BE2C (cell line): ENCODE results near the gene PIEZO1.

ENCODE experiments used
- DNase-seq: peaks from one replicate; pipeline ENCODE4 v3.0.0-alpha.2; 2020
- H3K27me3 ChIP-seq: fragments of 250-450 bp; sonication (Bioruptor Pico); 2 replicates; pipeline ENCODE4 v1.5.1; 2020; ENCODE audit warnings: mild to moderate bottlenecking
- H3K36me3 ChIP-seq: fragments of 250-450 bp; sonication (Bioruptor Pico); 2 replicates; pipeline ENCODE4 v1.5.1; 2020; ENCODE audit warnings: mild to moderate bottlenecking
- H3K4me1 ChIP-seq: fragments of 250-450 bp; sonication (Bioruptor Pico); 2 replicates; pipeline ENCODE4 v1.5.1; 2020
- H3K4me3 ChIP-seq: 2 replicates; pipeline ENCODE4 v1.5.1; 2011; ENCODE audit warnings: low read depth, low read length
- H3K9me3 ChIP-seq: fragments of 250-450 bp; sonication (Bioruptor Pico); 2 replicates; pipeline ENCODE4 v1.5.1; 2020
- CTCF ChIP-seq: IDR thresholded peaks from 2 replicates; pipeline ENCODE4 v1.5.1; 2012; ENCODE audit warnings: mild to moderate bottlenecking, low read depth, low read length

Gene PIEZO1

GRCh38 chr16:88782454-88783390 is 2.3 kb downstream of the PIEZO1 start:
- no peaks in the 10 kb centered on the region for H3K9me3 ChIP-seq
- no peak overlapping the region for H3K4me3 ChIP-seq
- no peaks in the 10 kb centered on the region for H3K36me3 ChIP-seq
- TF ChIP-seq CTCF: no peak
- peaks cover 29% of the 10 kb centered on the region for H3K27me3 ChIP-seq
- no peak for DNase-seq
- peaks cover 2% of the 10 kb centered on the region; the same call in 1 of the 2 replicates for H3K4me1 ChIP-seq

- no peaks in the 10 kb centered on the region for H3K9me3 ChIP-seq
- DNase-seq: no peak
- TF ChIP-seq CTCF: no peak
- H3K36me3 ChIP-seq: no peaks in the 10 kb centered on the region
- H3K4me1 ChIP-seq: peaks cover 2% of the 10 kb centered on the region; the same call in 1 of the 2 replicates
- H3K4me3 ChIP-seq: no peak overlapping the region
- peaks cover 26% of the 10 kb centered on the region for H3K27me3 ChIP-seq
Observed at GRCh38 chr16:88781140-88782077, 3.6 kb downstream of the PIEZO1 start.

GRCh38 chr16:88780142-88781062 is 4.6 kb downstream of the PIEZO1 start:
- TF ChIP-seq CTCF: no peak
- no peak overlapping the region for H3K4me3 ChIP-seq
- no peak for DNase-seq
- no peaks in the 10 kb centered on the region for H3K36me3 ChIP-seq
- no peaks in the 10 kb centered on the region for H3K9me3 ChIP-seq
- peaks cover 2% of the 10 kb centered on the region; the same call in 1 of the 2 replicates for H3K4me1 ChIP-seq
- H3K27me3 ChIP-seq: peaks cover 21% of the 10 kb centered on the region

- no peaks in the 10 kb centered on the region for H3K36me3 ChIP-seq
Observed at GRCh38 chr16:88779406-88780141, 5.4 kb downstream of the PIEZO1 start.

More at GRCh38 chr16:88779406-88780141, 5.4 kb downstream of the PIEZO1 start:
- Histone ChIP-seq H3K4me3 (no peak overlapping the region), H3K9me3 (no peaks in the 10 kb centered on the region), H3K4me1 (peaks cover 2% of the 10 kb centered on the region; the same call in 1 of the 2 replicates), H3K27me3 (peaks cover 13% of the 10 kb centered on the region)
- no peak for DNase-seq
- TF ChIP-seq CTCF: no peak
